Transverse colon (tissue), 4 donors: ENCODE measurements around the gene XRCC5.

ENCODE experiments used
- CTCF ChIP-seq, 5 experiments: fragments of 200-600 bp in 3 of 5; fragments of 450-650 bp in 2 of 5; sonication (generic) in 3 of 5; IDR thresholded peaks; 1 replicate in 2 of 5; 2 replicates in 3 of 5; pipeline ENCODE4 v1.5.1; 2016 to 2017; ENCODE audit warnings: antibody characterized with exemption in 5 of 5, inconsistent platforms in 3 of 5, mild to moderate bottlenecking in 2 of 5, moderate library complexity in 1 of 5
- EP300 ChIP-seq: sonication (generic); formaldehyde crosslinking; IDR thresholded peaks from one replicate; pipeline ENCODE4 v1.6.1; 2017; ENCODE audit warnings: antibody characterized with exemption, low read depth
- POLR2A ChIP-seq: fragments of 450-650 bp; IDR thresholded peaks from one replicate; pipeline ENCODE4 v1.6.1; 2016; ENCODE audit warnings: antibody characterized with exemption, mild to moderate bottlenecking, moderate library complexity
- POLR2AphosphoS5 ChIP-seq, 3 donors: sonication (generic); formaldehyde crosslinking; IDR thresholded peaks; one replicate each; pipeline ENCODE4 v1.6.1; 2016; ENCODE audit warnings: antibody characterized with exemption in 3 of 3

GRCh38 chr2:216134958-216135541 is 25.9 kb downstream of the XRCC5 start:
- TF ChIP-seq CTCF (IDR thresholded peaks at IDR 0.05) (no peak), POLR2A (no peak), POLR2AphosphoS5 (IDR thresholded peaks at IDR 0.05) (no peak), EP300 (no peak)
